Upper lobe of right lung (tissue), 1 donor: ENCODE results near the gene PTCSC3. TPM values are rescaled to one million over a fixed set of nuclear protein-coding genes. Genes with fewer than 3 reads are reported as not detected.

Experiments
- ATAC-seq: fragments of 200-7000 bp; cut with Tn5 transposase; one replicate; pipeline ENCODE4 v1.9.1; 2020; ENCODE audit warnings: mild to moderate bottlenecking, moderate library complexity
- DNase-seq: peaks from one replicate; pipeline ENCODE4 v3.0.0-alpha.2; 2020
- H3K27ac ChIP-seq: fragments of 200-600 bp; one replicate; pipeline ENCODE4 v1.8.0; 2022
- H3K27me3 ChIP-seq: fragments of 200-600 bp; one replicate; pipeline ENCODE4 v1.8.0; 2022; ENCODE audit warnings: mild to moderate bottlenecking
- H3K36me3 ChIP-seq: fragments of 200-600 bp; one replicate; pipeline ENCODE4 v1.8.0; 2022
- H3K4me1 ChIP-seq: fragments of 200-600 bp; one replicate; pipeline ENCODE4 v1.8.0; 2022
- H3K4me3 ChIP-seq: fragments of 200-600 bp; one replicate; pipeline ENCODE4 v1.8.0; 2022; ENCODE audit warnings: mild to moderate bottlenecking
- H3K9me3 ChIP-seq: fragments of 200-600 bp; one replicate; pipeline ENCODE4 v1.8.0; 2022
- CTCF ChIP-seq: fragments of 200-600 bp; IDR thresholded peaks from one replicate; pipeline ENCODE4 v1.8.0; 2022; ENCODE audit warnings: antibody characterized with exemption
- intact Hi-C: fragments of 100-400 bp; cut with DNase I; formaldehyde crosslinking; loops from one replicate; pipeline ENCODE4 v1.11.0; 2022
- total RNA-seq: library from RNA; stranded (reverse); fragmentation: NEBNext Ultra II Directional; extraction: Animal tissue kit (Norgen Biotek cat#: 25700); gene quantifications from one replicate; pipeline ENCODE4 v1.2.1, GENCODE V29; 2021
- donor health status: DM: no; HTN: yes; CAD: no; lungs with severe emphysema.

PTCSC3 gene
- total RNA-seq, 1 donor from 2014 or later, result 2.8 TPM

- TF ChIP-seq CTCF, result no peak
- H3K27ac ChIP-seq, result no peak overlapping the region
- DNase-seq (no peak), ATAC-seq (no peak)
- H3K4me1 ChIP-seq, result no peaks in the 10 kb centered on the region
- H3K27me3 ChIP-seq, result no peaks in the 10 kb centered on the region
- no peaks in the 10 kb centered on the region for H3K36me3 ChIP-seq
- no peak overlapping the region for H3K4me3 ChIP-seq
- intact Hi-C loops, result no loop called here
- no peaks in the 10 kb centered on the region for H3K9me3 ChIP-seq
These were observed 89.7 kb downstream of the PTCSC3 start for GRCh38 chr14:36086629-36087395.

GRCh38 chr14:36085861-36086260 is 90.7 kb downstream of the PTCSC3 start:
- Histone ChIP-seq H3K36me3 (no peaks in the 10 kb centered on the region), H3K4me1 (no peaks in the 10 kb centered on the region), H3K9me3 (no peaks in the 10 kb centered on the region), H3K4me3 (no peak overlapping the region), H3K27me3 (no peaks in the 10 kb centered on the region), H3K27ac (no peak overlapping the region)
- DNase-seq, result no peak
- ATAC-seq, result no peak
- intact Hi-C loops, result no loop called here
- TF ChIP-seq CTCF, result no peak

Other genes with a start within 250 kb of the PTCSC3 start
- gene MBIP, start 143.9 kb upstream of the PTCSC3 start, total RNA-seq, result 119 TPM